Gastrocnemius medialis (tissue), 4 donors: ENCODE data around the gene TCERG1L. TPM values are rescaled to one million over a fixed set of nuclear protein-coding genes. Genes with fewer than 3 reads are reported as not detected.
"Not testable (repeated sequence)": the region's sequence is repeated elsewhere in the genome, so short reads cannot be mapped to it uniquely, and the experiment has no call there.

Experiments
- ATAC-seq, 2 donors: fragments of 150-250 bp; one replicate each; pipeline ENCODE4 v1.9.1; 2016
- DNase-seq, 2 donors: peaks; one replicate each; pipeline ENCODE4 v3.0.0-alpha.2; 2019
- H3K27ac ChIP-seq, 4 donors: fragments of 200-600 bp; sonication (generic); 1 replicate in 1 of 4; 2 replicates in 3 of 4; pipeline ENCODE4 v1.5.1; 2016 to 2018; ENCODE audit warnings: mild to moderate bottlenecking in 2 of 4, moderate library complexity in 1 of 4
- H3K27me3 ChIP-seq, 3 donors: fragments of 200-600 bp; sonication (generic) in 2 of 3; 1 replicate in 1 of 3; 2 replicates in 2 of 3; pipeline versions ENCODE4 v1.5.1 to v1.6.0; 2016 to 2019; ENCODE audit warnings: mild to moderate bottlenecking in 1 of 3, moderate library complexity in 1 of 3
- H3K36me3 ChIP-seq, 2 donors: fragments of 200-600 bp; sonication (generic) in 1 of 2; one replicate each; pipeline ENCODE4 v1.5.1; 2017 to 2018
- H3K4me1 ChIP-seq, 2 donors: fragments of 200-600 bp; sonication (generic) in 1 of 2; one replicate each; pipeline ENCODE4 v1.5.1; 2016 to 2017; ENCODE audit warnings: mild to moderate bottlenecking in 2 of 2
- H3K4me3 ChIP-seq, 4 donors: fragments of 200-600 bp; sonication (generic) in 3 of 4; 1 replicate in 1 of 4; 2 replicates in 3 of 4; pipeline ENCODE4 v1.5.1; 2016 to 2019; ENCODE audit warnings: mild to moderate bottlenecking in 2 of 4
- H3K9me3 ChIP-seq, 3 donors: fragments of 200-600 bp; sonication (generic) in 2 of 3; 1 replicate in 1 of 3; 2 replicates in 2 of 3; pipeline ENCODE4 v1.5.1; 2016 to 2019
- POLR2A ChIP-seq, 2 donors: fragments of 450-650 bp; IDR thresholded peaks; one replicate each; pipeline ENCODE4 v1.6.1; 2017; ENCODE audit warnings: antibody characterized with exemption in 2 of 2, mild to moderate bottlenecking in 2 of 2, moderate library complexity in 2 of 2
- in situ Hi-C, 4 donors: fragments of 200-750 bp; cut with MboI; loops; one replicate each; pipeline versions ENCODE4 v1.15.0 to v1.8.0; 2017; ENCODE audit warnings: low sequenced_read_pairs in 4 of 4
- intact Hi-C: fragments of 100-400 bp; cut with DNase I; formaldehyde crosslinking; loops from one replicate; pipeline ENCODE4 v1.15.1; 2023; ENCODE audit warnings: low total_unique reads
- total RNA-seq, 4 donors: library from RNA; depleted of rRNA; stranded (reverse); fragments of >200 nt; gene quantifications; one replicate each; pipeline versions ENCODE4 v1.1.0 to v1.2.3, GENCODE V29; 2016
- TF ChIP-seq, protein P1 (sequence below), 5 experiments: fragments of 450-650 bp in 3 of 5; fragments of 200-600 bp in 2 of 5; sonication (generic) in 2 of 5; IDR thresholded peaks in 4 of 5; conservative IDR thresholded peaks in 1 of 5; 1 replicate in 4 of 5; 2 replicates in 1 of 5; pipeline ENCODE4 v1.5.1; 2016 to 2019; ENCODE audit warnings: antibody characterized with exemption in 5 of 5, mild to moderate bottlenecking in 3 of 5, moderate library complexity in 3 of 5

Gene TCERG1L
- total RNA-seq, 4 donors from 2014 or later, result not detected

DNA sequence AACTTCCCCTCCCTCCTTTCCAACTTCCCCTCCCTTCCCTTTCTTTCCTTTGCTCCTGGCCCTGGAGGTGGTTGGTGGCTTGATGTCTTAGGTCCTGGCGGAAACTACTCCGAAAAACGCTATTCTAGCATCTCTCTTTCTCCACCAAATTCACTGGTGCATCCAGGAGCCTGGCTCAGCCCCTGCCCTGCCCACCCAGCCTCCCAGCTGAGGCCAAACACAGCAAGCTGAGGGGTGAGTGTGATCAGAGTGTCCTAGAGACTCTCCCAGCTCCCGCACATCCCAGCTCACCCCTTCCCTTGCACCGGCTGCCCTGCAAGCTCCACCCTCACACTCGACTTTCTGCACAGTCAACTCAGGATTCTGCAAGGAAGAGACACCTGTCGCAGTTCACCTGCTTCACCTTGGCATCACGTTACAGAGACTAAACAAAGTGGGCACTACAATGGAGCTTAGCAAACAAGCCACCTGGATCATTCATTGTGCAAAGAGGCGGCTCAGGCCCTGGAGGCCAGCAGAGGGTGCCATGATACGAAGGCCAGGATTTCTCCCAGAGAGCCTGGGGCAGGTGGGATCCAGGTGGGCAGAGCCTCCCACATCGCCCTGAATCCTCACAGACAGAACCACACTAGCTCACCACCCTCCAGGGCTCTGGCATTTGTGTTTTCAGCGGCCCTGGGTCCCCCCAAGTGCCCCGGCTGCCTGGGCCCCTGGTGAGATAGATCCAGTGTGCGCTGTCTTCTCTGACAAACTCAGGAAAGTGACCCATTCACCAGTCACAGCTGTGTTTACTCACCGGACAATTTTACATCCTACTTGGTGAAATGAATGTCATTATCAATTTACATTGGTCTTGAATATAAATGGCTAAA, 169.6 kb downstream of the TCERG1L start:
- Histone ChIP-seq H3K4me3 (no peak overlapping the region), H3K4me1 (peaks cover 0 to 4% of the 10 kb centered on the region in 2 donors), H3K9me3 (no peaks in the 10 kb centered on the region), H3K27ac (no peak overlapping the region), H3K36me3 (no peaks in the 10 kb centered on the region), H3K27me3 (peaks cover 0 to 6% (median 3%) of the 10 kb centered on the region in 3 donors)
- in situ Hi-C loops, result no loop called here
- intact Hi-C loops, result no loop called here
- DNase-seq (no peak), ATAC-seq (no peak)
- TF ChIP-seq, protein P1, sequence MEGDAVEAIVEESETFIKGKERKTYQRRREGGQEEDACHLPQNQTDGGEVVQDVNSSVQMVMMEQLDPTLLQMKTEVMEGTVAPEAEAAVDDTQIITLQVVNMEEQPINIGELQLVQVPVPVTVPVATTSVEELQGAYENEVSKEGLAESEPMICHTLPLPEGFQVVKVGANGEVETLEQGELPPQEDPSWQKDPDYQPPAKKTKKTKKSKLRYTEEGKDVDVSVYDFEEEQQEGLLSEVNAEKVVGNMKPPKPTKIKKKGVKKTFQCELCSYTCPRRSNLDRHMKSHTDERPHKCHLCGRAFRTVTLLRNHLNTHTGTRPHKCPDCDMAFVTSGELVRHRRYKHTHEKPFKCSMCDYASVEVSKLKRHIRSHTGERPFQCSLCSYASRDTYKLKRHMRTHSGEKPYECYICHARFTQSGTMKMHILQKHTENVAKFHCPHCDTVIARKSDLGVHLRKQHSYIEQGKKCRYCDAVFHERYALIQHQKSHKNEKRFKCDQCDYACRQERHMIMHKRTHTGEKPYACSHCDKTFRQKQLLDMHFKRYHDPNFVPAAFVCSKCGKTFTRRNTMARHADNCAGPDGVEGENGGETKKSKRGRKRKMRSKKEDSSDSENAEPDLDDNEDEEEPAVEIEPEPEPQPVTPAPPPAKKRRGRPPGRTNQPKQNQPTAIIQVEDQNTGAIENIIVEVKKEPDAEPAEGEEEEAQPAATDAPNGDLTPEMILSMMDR (IDR thresholded peaks at IDR 0.05 in 4 of 5, conservative IDR thresholded peaks at IDR 0.05 in 1 of 5), result no peak
- no peak for TF ChIP-seq POLR2A (IDR thresholded peaks at IDR 0.05)

DNA sequence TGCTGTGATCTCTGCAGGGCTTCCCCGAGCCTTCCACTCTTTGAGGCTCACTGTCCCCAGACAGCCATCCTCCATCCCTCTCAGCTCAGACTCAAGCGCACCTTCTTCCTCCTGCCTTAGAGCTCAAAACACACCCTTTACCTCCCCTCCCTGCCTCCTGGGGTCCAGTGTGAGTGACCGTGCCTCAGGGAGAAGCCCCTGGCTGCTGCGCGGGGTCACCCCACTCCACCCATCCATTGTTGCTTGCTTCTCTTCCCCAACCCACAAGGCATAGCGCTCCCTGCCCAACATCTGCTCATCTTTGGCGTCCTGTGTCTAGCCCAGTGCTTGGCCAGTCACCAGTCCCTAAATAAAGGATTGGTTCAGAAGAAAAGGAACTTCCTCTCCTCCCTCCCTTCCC, 170.3 kb downstream of the TCERG1L start:
- H3K4me3 ChIP-seq, result no peak overlapping the region
- no peaks in the 10 kb centered on the region for H3K9me3 ChIP-seq
- peaks cover 0 to 4% of the 10 kb centered on the region in 2 donors for H3K4me1 ChIP-seq
- DNase-seq (no peak), ATAC-seq (no peak)
- TF ChIP-seq, protein P1 (IDR thresholded peaks at IDR 0.05 in 4 of 5, conservative IDR thresholded peaks at IDR 0.05 in 1 of 5), result no peak
- TF ChIP-seq POLR2A (IDR thresholded peaks at IDR 0.05), result no peak
- H3K36me3 ChIP-seq, result no peaks in the 10 kb centered on the region
- intact Hi-C loops, result no loop called here
- H3K27ac ChIP-seq, result no peak overlapping the region
- H3K27me3 ChIP-seq, result peaks cover 0 to 3% (median 1%) of the 10 kb centered on the region in 3 donors
- in situ Hi-C loops, result no loop called here

DNA sequence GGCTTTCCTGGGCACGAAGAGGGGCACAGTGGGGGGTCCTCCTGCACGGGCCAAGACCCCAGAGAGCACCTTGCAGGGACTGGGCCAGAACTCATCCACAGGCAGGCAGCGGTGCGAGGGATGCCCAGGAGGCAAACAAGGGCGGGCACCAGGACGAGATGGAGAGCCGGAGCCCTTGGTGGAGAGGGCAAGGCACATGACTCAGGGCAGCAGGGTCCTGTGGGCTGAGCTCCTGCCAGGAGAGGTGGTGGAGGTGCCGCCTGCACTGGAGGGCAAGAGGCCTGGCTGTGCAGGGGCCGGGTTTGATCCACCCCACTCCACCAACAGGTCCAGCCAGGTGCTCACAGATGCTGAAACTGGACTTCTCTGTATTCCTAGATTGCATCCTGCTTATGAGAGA, 170.9 kb downstream of the TCERG1L start:
- Histone ChIP-seq H3K27me3 (peaks cover 0 to 3% (median 0%) of the 10 kb centered on the region in 3 donors), H3K36me3 (no peaks in the 10 kb centered on the region), H3K4me3 (no peak overlapping the region), H3K9me3 (no peaks in the 10 kb centered on the region), H3K4me1 (peaks cover 0 to under 1% of the 10 kb centered on the region in 2 donors), H3K27ac (no peak overlapping the region)
- in situ Hi-C loops, result no loop called here
- TF ChIP-seq, protein P1 (IDR thresholded peaks at IDR 0.05 in 4 of 5, conservative IDR thresholded peaks at IDR 0.05 in 1 of 5), result no peak
- no peak for TF ChIP-seq POLR2A (IDR thresholded peaks at IDR 0.05)
- intact Hi-C loops, result no loop called here
- ATAC-seq, result no peak
- DNase-seq, result no peak

DNA sequence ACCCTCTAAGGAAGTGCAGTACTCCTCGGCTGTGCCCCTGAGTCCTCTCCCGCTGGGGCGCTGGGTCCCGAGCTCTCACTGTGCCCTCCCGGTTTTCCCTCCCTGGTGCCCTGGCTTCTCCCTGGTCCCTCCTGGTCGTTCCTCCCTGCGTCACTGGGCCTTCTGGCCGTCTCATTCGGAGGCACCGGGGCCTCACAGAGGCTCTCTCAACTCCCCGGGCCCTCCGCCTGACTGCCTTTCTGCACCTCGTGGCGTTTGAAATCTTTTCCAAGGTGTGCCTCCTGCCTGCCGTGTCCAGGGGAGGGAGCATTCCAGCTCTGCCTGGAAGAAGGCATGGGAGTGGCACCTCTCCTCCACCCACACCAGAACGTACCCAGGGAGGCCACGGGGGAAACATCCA, 174.3 kb downstream of the TCERG1L start:
- Histone ChIP-seq H3K4me1 (no peaks in the 10 kb centered on the region), H3K27ac (no peak overlapping the region), H3K9me3 (no peaks in the 10 kb centered on the region), H3K36me3 (no peaks in the 10 kb centered on the region), H3K27me3 (no peaks in the 10 kb centered on the region), H3K4me3 (no peak overlapping the region)
- no peak for TF ChIP-seq POLR2A (IDR thresholded peaks at IDR 0.05)
- TF ChIP-seq, protein P1 (IDR thresholded peaks at IDR 0.05 in 4 of 5, conservative IDR thresholded peaks at IDR 0.05 in 1 of 5), result no peak
- DNase-seq, result no peak
- intact Hi-C loops, result no loop called here
- ATAC-seq, result no peak
- in situ Hi-C loops, result no loop called here

DNA sequence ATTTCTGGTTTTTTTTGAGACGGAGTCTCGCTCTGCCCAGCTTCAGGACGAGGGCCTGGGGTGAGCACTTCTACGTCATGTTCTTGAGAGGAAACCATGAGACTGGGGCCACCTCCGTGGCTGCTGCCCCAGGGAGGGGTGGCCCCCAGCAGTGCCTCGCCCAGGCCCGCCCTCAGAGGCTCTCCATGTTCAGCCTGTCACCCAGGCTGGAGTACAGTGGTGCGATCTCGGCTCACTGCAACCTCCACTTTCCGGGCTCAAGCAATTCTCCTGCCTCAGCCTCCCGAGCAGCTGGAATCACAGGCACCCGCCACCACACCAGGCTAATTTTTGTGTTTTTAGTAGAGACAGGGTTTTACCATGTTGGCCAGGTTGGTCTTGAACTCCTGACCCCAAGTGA, 175.2 kb downstream of the TCERG1L start:
- ATAC-seq, H3K4me3 ChIP-seq, H3K36me3 ChIP-seq, DNase-seq, H3K27ac ChIP-seq, intact Hi-C loops, H3K9me3 ChIP-seq, in situ Hi-C loops, H3K4me1 ChIP-seq, H3K27me3 ChIP-seq: not testable (repeated sequence)
